HG02885 (cell line): Measurements from ENCODE around the gene UGT1A9.

ENCODE experiments used
- ATAC-seq: cut with Tn5 transposase; IDR thresholded peaks from one replicate; pipeline ENCODE4 v1.9.1; 2021; ENCODE audit warnings: mild to moderate bottlenecking; ENCODE audit not compliant: unreplicated experiment, poor library complexity

UGT1A9 gene

DNA sequence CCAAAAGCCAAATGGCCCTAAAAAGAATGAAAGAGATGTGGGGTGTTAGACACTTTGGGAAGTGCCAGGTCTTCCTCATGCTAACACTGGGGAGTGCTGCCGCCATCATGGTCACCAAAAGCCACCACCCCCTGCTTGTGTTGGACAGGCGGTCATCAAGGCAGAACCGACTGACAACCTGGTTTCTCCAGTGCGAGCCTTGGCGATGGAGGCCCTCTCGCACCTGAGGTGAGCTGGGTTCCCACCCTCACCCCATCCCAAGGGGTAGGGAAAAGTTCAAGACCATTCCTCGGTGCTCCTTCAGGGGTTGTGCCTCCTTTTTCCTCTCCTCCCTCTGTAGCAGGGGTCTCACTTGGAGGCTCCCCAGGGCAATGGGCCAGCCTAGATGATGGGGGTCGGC is 140.0 kb downstream of the UGT1A9 start:
- no peak for ATAC-seq

DNA sequence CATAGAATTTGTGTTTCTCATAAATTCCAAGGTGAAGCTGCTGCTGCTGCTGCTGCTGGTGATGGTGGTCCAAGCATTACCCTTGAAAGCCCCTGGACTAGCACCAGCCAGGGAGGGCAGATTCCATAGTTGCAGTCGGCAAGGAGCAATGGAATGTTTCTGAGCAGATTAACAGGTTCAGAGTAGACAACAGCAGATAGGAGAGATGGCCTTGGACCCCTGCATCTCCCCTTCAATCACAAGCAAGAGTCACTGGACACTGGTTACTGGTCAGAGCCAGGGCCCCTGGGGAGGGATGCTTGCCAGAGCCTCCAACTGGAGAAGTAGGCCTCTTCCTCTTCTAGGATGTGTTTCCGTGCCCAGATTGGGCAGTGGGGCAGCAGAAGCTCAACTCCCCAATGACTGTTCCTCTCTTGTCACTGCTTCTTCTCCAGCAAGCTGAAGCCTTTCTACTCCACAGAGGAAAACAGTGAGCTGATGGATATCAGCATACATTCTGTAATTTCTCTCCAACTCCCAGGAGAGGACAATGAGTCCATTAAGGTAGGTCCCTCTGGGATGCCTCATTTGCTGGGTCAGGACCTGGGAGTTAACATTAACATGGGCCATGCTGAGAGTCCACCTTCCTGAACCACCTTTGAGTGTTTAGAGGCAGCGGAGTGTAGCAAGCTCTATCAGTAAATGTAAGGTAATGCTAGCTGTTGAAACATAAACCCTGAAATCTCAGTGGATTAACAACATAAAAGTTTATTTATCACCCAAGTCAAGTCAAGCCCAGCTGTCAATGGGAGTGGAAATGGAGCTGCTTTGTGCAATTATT is 141.7 kb downstream of the UGT1A9 start:
- no peak for ATAC-seq

DNA sequence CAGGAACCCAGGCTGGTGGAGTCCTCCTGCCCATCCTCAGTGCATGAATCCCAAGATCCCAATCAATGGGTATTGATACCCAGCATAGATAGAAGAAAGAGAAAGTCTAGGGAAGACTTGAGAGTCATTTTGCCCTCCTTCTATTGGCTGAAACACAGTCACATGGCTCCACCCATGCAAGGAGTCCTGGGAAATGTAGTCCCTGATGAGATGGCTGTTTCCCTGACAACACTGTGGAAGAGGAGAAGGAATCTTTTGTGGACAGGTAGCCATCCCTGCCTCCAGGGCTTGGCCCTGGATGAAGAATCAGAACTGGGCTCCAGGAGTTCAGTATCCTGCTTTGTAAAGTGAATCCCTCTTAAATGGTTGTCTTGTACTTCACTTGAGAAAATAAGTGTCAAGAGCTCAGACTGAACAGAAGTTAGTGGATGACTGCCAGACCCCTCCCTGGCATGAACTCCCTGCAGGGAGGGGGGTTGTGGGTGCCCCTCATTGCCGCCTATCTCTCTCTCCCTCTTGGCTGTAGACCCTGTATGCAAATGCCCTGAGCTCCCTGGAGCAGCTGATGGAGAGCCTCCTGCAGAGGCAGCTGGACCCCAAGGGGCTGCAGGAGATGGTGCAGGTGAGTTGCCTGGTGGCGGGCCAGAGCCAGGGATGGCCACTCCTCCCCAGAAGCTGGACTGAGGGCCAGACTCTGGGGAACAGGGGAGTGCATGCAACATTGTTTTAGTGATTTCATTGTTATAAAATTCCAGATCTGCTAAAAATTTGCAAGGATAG is 142.5 kb downstream of the UGT1A9 start:
- no peak for ATAC-seq

DNA sequence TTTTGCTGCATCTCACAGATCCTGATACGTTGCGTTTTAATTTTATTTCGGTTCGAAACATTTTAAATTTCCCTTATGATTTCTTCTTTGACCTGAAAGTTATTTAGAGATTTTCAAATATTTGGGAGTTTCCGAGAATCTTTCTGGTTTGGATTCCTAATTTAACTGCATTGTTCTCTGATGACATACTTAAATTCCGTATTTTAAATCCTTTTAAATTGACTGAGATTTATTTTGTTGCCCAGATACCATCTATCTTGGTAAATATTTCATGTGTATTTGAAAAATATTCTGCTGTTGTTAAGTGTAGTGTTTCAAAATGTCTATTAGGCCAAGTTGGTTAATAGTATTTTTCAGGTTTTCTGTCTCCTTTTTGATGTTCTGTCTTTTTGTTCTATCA is 144.2 kb downstream of the UGT1A9 start:
- no peak for ATAC-seq

DNA sequence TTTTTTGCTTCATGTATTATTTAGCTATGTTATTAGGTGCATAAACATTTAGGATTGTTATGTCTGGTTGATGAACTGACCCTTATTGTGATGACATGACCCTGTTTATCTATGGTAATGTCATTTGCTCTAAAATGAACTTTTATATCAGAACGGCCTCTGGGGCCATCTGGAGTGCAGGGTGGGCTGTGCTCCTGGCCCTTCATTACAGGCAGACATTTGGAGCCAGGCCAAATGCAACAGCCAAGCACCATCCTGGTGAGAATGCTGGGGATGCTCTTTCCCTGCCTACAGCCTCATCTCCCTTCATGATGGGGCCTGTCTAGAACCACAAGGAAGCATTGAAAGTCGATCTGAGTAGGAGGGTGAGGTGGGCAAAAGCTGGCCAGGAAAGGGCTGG is 144.6 kb downstream of the UGT1A9 start:
- ATAC-seq: no peak

- no peak for ATAC-seq
These were observed 145.1 kb downstream of the UGT1A9 start for GRCh38 chr2:233816771-233817170.

- no peak for ATAC-seq
These were observed 145.7 kb downstream of the UGT1A9 start for GRCh38 chr2:233817361-233817911.

- ATAC-seq: no peak
These were observed 146.4 kb downstream of the UGT1A9 start for GRCh38 chr2:233817995-233818638.

- ATAC-seq: no peak
These were observed 147.2 kb downstream of the UGT1A9 start for GRCh38 chr2:233818639-233819621.

DNA sequence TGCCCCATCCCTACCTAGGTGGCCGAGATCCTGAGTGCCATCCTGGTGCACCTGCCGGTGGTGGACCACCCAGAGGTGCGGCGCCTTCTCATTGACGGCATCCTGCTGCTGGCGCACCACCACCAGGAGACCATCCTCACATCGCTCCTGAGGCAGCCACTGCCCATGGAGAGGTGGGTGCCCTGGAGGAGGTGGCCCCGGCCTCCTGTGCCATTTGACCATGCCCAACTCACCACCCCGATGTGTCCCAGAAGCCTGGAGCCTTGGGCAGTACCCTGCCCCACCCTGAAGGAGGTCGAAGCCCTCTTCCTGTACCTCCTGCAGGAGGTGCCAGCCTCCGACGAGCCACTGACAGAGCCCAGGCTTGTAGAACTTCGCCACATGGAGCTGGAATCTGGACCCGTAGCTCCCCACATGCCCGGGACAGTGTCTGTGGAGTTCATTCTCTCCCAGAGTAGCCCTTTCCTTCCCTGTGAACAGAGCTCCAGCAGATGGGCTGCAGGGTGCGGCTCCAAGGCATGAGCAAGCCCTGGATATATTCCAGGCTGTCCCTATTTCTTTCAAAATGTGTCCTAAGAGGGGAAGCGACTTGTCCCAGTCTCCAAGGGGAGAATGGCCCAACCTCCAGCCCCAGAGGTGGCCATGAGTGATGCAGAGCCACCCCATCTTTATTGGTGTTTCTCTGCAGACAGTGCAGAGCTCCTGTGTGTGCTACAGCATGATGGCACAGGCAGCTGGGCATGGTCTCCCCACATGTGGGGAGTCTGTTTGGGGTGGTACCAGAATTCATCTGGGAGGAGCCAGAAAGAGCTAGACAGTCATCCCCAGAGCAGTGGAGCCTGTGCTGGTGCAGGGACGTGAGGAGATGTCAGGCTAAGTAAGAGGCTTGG is 148.4 kb downstream of the UGT1A9 start:
- no peak for ATAC-seq

- ATAC-seq: no peak
These were observed 149.0 kb downstream of the UGT1A9 start for GRCh38 chr2:233820774-233821105.

DNA sequence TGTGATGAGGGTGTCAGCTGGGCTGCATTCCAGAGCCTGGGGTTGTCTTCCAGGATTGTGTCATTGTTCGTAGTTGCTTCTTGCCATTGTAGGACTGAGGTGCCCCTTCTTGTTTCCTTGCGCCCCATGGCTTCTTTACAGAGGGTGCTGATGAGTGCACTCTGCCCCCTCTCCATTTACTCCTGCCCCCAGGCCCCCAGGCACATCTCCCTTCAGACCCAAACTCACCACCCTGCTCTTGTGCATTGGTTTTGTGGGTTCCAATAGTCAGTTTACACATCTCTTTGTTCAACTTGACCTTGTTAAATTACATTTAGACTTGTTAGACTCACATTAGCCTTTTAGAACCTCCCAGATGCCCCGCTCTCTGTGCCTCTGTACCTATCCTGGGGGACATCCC is 149.5 kb downstream of the UGT1A9 start:
- ATAC-seq: no peak

DNA sequence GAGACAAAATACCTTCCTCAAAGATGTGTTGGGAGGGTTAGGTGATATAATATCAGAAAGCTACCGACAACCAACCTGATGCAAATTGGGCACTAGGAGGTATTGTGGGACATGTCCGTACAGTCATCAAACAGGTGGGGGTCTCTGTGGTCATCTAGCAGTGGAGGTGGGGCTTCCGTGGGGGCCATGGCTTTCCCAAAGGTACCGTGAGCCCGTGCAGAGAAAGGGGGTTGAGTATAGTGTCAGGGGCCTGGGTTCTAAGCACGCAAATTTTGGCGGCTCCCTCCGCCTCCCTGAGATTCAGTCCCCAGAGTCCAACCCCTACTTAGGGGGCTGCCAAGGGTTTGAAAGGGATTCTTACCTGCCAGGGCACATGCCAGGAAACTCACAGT is 150.0 kb downstream of the UGT1A9 start:
- no peak for ATAC-seq

DNA sequence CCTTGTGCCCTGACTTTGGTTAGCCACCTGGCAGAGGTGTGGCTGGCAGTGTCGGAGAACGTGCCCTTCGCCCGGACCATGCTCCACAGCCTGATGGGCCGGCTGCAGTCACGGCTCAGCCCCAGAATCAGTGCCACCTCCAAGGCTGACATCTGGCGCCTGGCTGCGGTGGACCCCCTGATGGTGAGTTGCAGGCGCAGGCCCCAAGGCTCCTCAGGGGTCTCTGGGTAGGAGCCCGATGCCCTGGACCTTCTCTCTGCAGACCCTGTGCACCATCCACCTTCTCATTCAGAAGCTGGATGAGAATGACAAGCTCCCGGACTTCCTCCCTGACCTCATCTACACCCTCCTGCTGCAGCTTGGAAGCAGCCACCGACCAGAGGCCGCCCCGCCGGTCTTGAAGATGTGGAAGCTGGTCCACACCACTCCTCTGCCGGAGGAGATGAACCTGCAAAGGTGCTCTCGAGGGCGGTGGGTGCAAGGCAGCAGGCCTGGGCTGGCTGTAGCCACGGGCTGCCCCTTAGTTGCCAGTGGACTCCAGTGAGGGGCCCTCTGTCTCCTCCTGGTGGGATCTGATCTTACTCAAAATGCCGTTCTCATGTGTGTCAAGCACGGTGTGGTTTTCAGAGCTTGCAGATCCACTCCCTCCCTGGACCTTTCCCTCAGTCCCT is 150.5 kb downstream of the UGT1A9 start:
- ATAC-seq: no peak
